ENCODE results near the gene RBFOX1. TPM values are rescaled to one million over a fixed set of nuclear protein-coding genes. Genes with fewer than 3 reads are reported as not detected.

The RBFOX1 gene
- total and polyA plus RNA-seq, 9 donors, result 0.28 to 2.6 (median 0.48) TPM; not detected in 2

GRCh38 chr16:7321661-7322060, 11.0 kb upstream of the RBFOX1 start:
- no peak overlapping the region for H3K4me3 ChIP-seq
- H3K27ac ChIP-seq, result no peak overlapping the region
- no peak for TF ChIP-seq EP300 (IDR thresholded peaks at IDR 0.05)
- no peak for TF ChIP-seq POLR2A (IDR thresholded peaks at IDR 0.05)
- TF ChIP-seq CTCF (IDR thresholded peaks at IDR 0.05), result no peak
- intact Hi-C loops (cut with DNase I), result loop anchor here in 1 of 4 donors (5.0 kb wide), 1 partner anchor 1094 kb away; no protein-coding TSS in a partner anchor
- H3K36me3 ChIP-seq, result no peaks in the 10 kb centered on the region
- no peak for DNase-seq
- WGBS, 3 donors, result 50 to 87% (median 80%) methylated on average over 1 of the region's 1 CpG
- H3K9me3 ChIP-seq, result no peaks in the 10 kb centered on the region
- H3K4me1 ChIP-seq (ENCODE audit: insufficient read depth), result no peaks in the 10 kb centered on the region
- H3K27me3 ChIP-seq, result no peaks in the 10 kb centered on the region

DNA sequence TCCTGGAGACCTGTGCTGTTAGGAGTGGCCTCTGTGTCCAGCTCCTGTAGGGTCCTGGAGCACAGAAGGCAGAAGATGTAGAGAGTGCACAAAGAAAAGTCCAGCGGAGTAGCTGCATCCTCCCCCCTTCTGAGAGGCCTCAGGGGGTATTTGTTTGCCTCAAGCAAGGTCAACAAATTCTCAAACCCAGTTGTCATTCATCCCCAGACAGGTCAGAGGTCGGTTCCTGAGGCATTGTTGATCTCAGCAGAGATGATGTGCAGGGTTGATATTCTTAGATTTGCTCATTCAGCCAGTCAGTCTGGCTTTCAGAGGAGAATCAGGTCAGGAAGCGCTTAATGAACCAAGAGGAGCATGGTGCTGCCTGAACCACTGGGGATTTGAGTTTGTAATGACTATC, 8.3 kb upstream of the RBFOX1 start:
- no peak overlapping the region for H3K27ac ChIP-seq
- TF ChIP-seq CTCF (IDR thresholded peaks at IDR 0.05) (no peak), EP300 (IDR thresholded peaks at IDR 0.05) (no peak), POLR2A (IDR thresholded peaks at IDR 0.05) (no peak)
- no peaks in the 10 kb centered on the region for H3K9me3 ChIP-seq
- H3K4me1 ChIP-seq (ENCODE audit: insufficient read depth), result peaks cover 2% of the 10 kb centered on the region
- no peak overlapping the region for H3K4me3 ChIP-seq
- DNase-seq, result no peak
- H3K27me3 ChIP-seq, result no peaks in the 10 kb centered on the region
- intact Hi-C loops (cut with DNase I), result loop anchor here in 1 of 4 donors (5.0 kb wide), 1 partner anchor 1097 kb away; no protein-coding TSS in a partner anchor
- no peaks in the 10 kb centered on the region for H3K36me3 ChIP-seq
- WGBS, 3 donors, result 71 to 81% (median 79%) methylated on average over 3 of the region's 3 CpGs

- DNase-seq, result no peak
- intact Hi-C loops (cut with DNase I), result no loop called here
- no peak for TF ChIP-seq EP300 (IDR thresholded peaks at IDR 0.05)
- H3K36me3 ChIP-seq, result no peaks in the 10 kb centered on the region
- H3K4me3 ChIP-seq, result no peak overlapping the region
- H3K27me3 ChIP-seq, result no peaks in the 10 kb centered on the region
- H3K4me1 ChIP-seq (ENCODE audit: insufficient read depth), result peaks cover 2% of the 10 kb centered on the region
- WGBS, 3 donors, result 96 to 97% (median 96%) methylated on average over 3 of the region's 3 CpGs
- H3K27ac ChIP-seq, result no peak overlapping the region
- no peaks in the 10 kb centered on the region for H3K9me3 ChIP-seq
Measured at GRCh38 chr16:7325834-7326233, 6.8 kb upstream of the RBFOX1 start.

GRCh38 chr16:7330709-7331108, 1.9 kb upstream of the RBFOX1 start:
- intact Hi-C loops (cut with DNase I), result no loop called here
- Histone ChIP-seq H3K27ac (no peak overlapping the region), H3K27me3 (no peaks in the 10 kb centered on the region), H3K4me1 (ENCODE audit: insufficient read depth) (peaks cover 10% of the 10 kb centered on the region), H3K9me3 (no peaks in the 10 kb centered on the region), H3K36me3 (no peaks in the 10 kb centered on the region), H3K4me3 (no peak overlapping the region)
- TF ChIP-seq CTCF (IDR thresholded peaks at IDR 0.05) (no peak), POLR2A (IDR thresholded peaks at IDR 0.05) (no peak), EP300 (IDR thresholded peaks at IDR 0.05) (no peak)
- DNase-seq, result no peak
- WGBS, 3 donors, result 21 to 46% (median 40%) methylated on average over 8 of the region's 8 CpGs

- Histone ChIP-seq H3K4me1 (ENCODE audit: insufficient read depth) (peaks cover 12% of the 10 kb centered on the region), H3K4me3 (no peak overlapping the region), H3K9me3 (no peaks in the 10 kb centered on the region), H3K27ac (no peak overlapping the region), H3K36me3 (no peaks in the 10 kb centered on the region), H3K27me3 (no peaks in the 10 kb centered on the region)
- TF ChIP-seq POLR2A (IDR thresholded peaks at IDR 0.05) (no peak), EP300 (IDR thresholded peaks at IDR 0.05) (no peak), CTCF (IDR thresholded peaks at IDR 0.05) (no peak)
- intact Hi-C loops (cut with DNase I), result no loop called here
- DNase-seq, result no peak
- WGBS, 3 donors, result 4 to 18% (median 5%) methylated on average over 6 of the region's 6 CpGs
Measured at GRCh38 chr16:7331997-7332396, 648 bp upstream of the RBFOX1 start.

Measured in ovary (tissue), 9 donors.